Activated CD4-positive, alpha-beta T cell treated with anti-CD3 and anti-CD28 coated beads, Interleukin-2, amount 10 ng/mL, durations not matched to agents 7 days and 5 days (primary cell): Measurements from ENCODE around the gene COL15A1. TPM values are rescaled to one million over a fixed set of nuclear protein-coding genes. Genes with fewer than 3 reads are reported as not detected.

Experiments used
- CTCF ChIA-PET: fragments of 350-600 bp; sonication (Branson Sonifier 250); formaldehyde crosslinking; loops from one replicate; lab custom pipeline; 2021; ENCODE audit warnings: antibody characterized with exemption; lab: Charles Lee
- POLR2A ChIA-PET: fragments of 350-600 bp; sonication (Branson Sonifier 250); formaldehyde crosslinking; loops from one replicate; lab custom pipeline; 2021; ENCODE audit warnings: antibody characterized with exemption; lab: Charles Lee
- DNase-seq: peaks from one replicate; pipeline ENCODE4 v3.0.0-alpha.2; 2020
- H3K27ac Mint-ChIP-seq: one replicate; pipeline ENCODE4 v1.8.0; 2021; ENCODE audit warnings: mild to moderate bottlenecking, moderate library complexity, mixed read lengths
- H3K27me3 Mint-ChIP-seq: one replicate; pipeline ENCODE4 v1.8.0; 2021; ENCODE audit warnings: mixed read lengths
- H3K36me3 Mint-ChIP-seq: one replicate; pipeline ENCODE4 v1.8.0; 2021; ENCODE audit warnings: low read depth, mixed read lengths
- H3K4me1 Mint-ChIP-seq: one replicate; pipeline ENCODE4 v1.8.0; 2021; ENCODE audit warnings: mixed read lengths
- H3K4me3 Mint-ChIP-seq: one replicate; pipeline ENCODE4 v1.8.0; 2021; ENCODE audit warnings: mild to moderate bottlenecking, moderate library complexity, mixed read lengths
- H3K9me3 Mint-ChIP-seq: one replicate; pipeline ENCODE4 v1.8.0; 2021; ENCODE audit warnings: mixed read lengths
- total RNA-seq, 2 experiments: library from RNA; stranded (reverse); gene quantifications; one replicate each; pipeline ENCODE4 v1.2.3, GENCODE V29; 2021

COL15A1 gene
- total RNA-seq, 2 experiments from 2014 or later = 0.07 to 0.12 TPM

DNA sequence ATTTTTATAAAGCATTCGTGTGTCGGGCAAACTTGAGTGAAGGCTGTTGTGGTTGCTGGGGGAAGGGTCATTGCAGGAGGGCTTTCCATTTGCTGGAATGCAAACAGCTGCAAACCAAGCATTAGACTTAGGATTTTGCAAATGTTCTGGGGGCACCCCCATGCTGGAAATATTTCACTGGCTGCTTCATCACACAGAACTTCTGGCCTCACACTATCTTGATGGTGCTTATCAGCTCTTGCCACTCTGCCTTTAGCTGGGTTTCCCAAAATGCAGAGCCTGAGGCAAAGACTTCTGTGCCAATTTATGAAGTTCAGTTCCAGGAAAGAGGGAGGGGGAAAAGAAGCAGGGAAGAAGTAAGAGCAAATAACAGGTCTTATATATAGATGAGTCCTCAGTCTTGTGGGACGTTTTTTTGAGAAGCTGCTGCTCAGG lies 8.6 kb upstream of the COL15A1 start:
- Mint-ChIP-seq H3K4me3 (no peak overlapping the region), H3K36me3 (no peaks in the 10 kb centered on the region), H3K27me3 (peaks cover 38% of the 10 kb centered on the region), H3K4me1 (no peaks in the 10 kb centered on the region), H3K27ac (no peak overlapping the region), H3K9me3 (no peaks in the 10 kb centered on the region)
- CTCF ChIA-PET = no interaction called here
- DNase-seq = no peak
- POLR2A ChIA-PET = interaction anchor here (0.6 to 0.9 kb wide), 2 partner anchors 9 to 977 kb away, joined by 3 read pairs; no protein-coding TSS in a partner anchor

DNA sequence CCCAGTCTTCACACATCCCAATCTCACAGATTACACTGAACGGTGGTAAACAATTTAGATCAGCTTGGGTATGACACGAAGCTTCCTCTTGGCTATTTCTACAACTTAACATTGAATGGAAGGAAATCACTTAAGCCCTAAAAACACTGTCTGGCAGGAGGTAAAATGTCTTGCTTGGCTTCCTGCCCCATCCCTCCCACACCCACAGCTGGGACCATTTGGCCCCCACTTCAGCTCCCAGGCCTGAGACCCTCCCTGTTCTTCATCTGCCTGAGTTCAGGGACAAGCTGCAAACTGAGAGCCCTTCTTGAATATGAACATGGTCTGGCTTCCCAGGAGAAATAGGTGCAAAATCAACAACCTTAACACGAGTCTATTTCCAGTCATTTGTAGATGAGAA lies 3.4 kb upstream of the COL15A1 start:
- Mint-ChIP-seq H3K4me1 (peaks cover 21% of the 10 kb centered on the region), H3K36me3 (no peaks in the 10 kb centered on the region), H3K9me3 (no peaks in the 10 kb centered on the region), H3K4me3 (no peak overlapping the region), H3K27ac (no peak overlapping the region), H3K27me3 (peaks cover 77% of the 10 kb centered on the region)
- POLR2A ChIA-PET = interaction anchor here (0.5 kb wide), 1 partner anchor 920 kb away, joined by 4 read pairs; no protein-coding TSS in a partner anchor
- CTCF ChIA-PET = no interaction called here
- DNase-seq = no peak

DNA sequence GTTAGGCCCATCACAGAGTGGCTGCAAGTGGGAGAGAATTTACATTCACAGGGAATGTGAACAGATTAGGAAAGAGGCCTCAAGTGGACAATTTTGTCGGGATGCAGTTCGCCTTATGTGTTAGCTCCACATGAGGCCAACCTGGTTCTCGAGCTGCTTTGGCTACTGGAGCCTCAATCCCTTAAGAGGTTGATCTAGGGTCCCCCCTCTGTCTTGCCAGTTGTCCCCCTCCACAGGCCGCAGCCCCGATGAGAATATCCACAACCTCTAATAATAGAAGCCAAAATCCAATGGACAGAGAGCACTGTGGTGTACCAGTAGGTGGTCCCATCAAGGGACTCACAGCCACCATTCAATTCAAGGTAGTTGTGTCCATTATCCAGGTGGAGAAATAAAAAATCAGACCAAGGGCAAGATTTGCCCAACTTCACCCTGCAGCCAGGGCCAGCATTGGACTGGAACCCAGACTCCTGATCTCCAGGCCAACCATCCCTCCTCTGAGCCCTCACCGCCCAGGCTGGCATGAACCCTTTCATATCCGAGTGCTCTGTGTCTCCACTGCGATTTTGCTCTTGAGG lies 1.7 kb upstream of the COL15A1 start:
- ChIA-PET CTCF (interaction anchor here (0.8 to 0.9 kb wide), 2 partner anchors 18 to 24 kb away, joined by 3 to 4 read pairs; no protein-coding TSS in a partner anchor), POLR2A (no interaction called here)
- Mint-ChIP-seq H3K4me3 (no peak overlapping the region), H3K27me3 (peaks cover 84% of the 10 kb centered on the region), H3K9me3 (no peaks in the 10 kb centered on the region), H3K4me1 (peaks cover 21% of the 10 kb centered on the region), H3K27ac (no peak overlapping the region), H3K36me3 (no peaks in the 10 kb centered on the region)
- no peak for DNase-seq

- H3K27ac Mint-ChIP-seq = no peak overlapping the region
- peaks cover 21% of the 10 kb centered on the region for H3K4me1 Mint-ChIP-seq
- no peaks in the 10 kb centered on the region for H3K36me3 Mint-ChIP-seq
- H3K27me3 Mint-ChIP-seq = peaks cover 86% of the 10 kb centered on the region
- DNase-seq = no peak
- peak overlapping the region; percentile 12 for H3K4me3 Mint-ChIP-seq
- ChIA-PET POLR2A (no interaction called here), CTCF (interaction anchor here (0.8 to 0.9 kb wide), 2 partner anchors 17 to 23 kb away, joined by 3 to 4 read pairs; no protein-coding TSS in a partner anchor)
- no peaks in the 10 kb centered on the region for H3K9me3 Mint-ChIP-seq
Observed at GRCh38 chr9:98942906-98943681, 613 bp upstream of the COL15A1 start.

GRCh38 chr9:98944057-98944733 lies 488 bp downstream of the COL15A1 start:
- ChIA-PET CTCF (no interaction called here), POLR2A (interaction anchor here (1.1 kb wide), 1 partner anchor 9 kb away, joined by 3 read pairs; no protein-coding TSS in a partner anchor)
- Mint-ChIP-seq H3K27me3 (peaks cover 77% of the 10 kb centered on the region), H3K36me3 (no peaks in the 10 kb centered on the region), H3K27ac (no peak overlapping the region), H3K4me1 (peaks cover 21% of the 10 kb centered on the region), H3K4me3 (peak overlapping the region; percentile 52), H3K9me3 (no peaks in the 10 kb centered on the region)
- DNase-seq = no peak

- Mint-ChIP-seq H3K36me3 (no peaks in the 10 kb centered on the region), H3K27me3 (peaks cover 76% of the 10 kb centered on the region), H3K4me1 (peaks cover 21% of the 10 kb centered on the region), H3K9me3 (no peaks in the 10 kb centered on the region), H3K4me3 (no peak overlapping the region), H3K27ac (no peak overlapping the region)
- ChIA-PET POLR2A (interaction anchor here (1.1 kb wide), 1 partner anchor 9 kb away, joined by 3 read pairs; no protein-coding TSS in a partner anchor), CTCF (no interaction called here)
- no peak for DNase-seq
Observed at GRCh38 chr9:98944734-98945074, 997 bp downstream of the COL15A1 start.

GRCh38 chr9:98949565-98949964 lies 5.9 kb downstream of the COL15A1 start:
- Mint-ChIP-seq H3K27ac (no peak overlapping the region), H3K9me3 (no peaks in the 10 kb centered on the region), H3K4me3 (no peak overlapping the region), H3K36me3 (no peaks in the 10 kb centered on the region), H3K4me1 (peaks cover 3% of the 10 kb centered on the region), H3K27me3 (peaks cover 49% of the 10 kb centered on the region)
- POLR2A ChIA-PET = no interaction called here
- DNase-seq = no peak
- CTCF ChIA-PET = no interaction called here

DNA sequence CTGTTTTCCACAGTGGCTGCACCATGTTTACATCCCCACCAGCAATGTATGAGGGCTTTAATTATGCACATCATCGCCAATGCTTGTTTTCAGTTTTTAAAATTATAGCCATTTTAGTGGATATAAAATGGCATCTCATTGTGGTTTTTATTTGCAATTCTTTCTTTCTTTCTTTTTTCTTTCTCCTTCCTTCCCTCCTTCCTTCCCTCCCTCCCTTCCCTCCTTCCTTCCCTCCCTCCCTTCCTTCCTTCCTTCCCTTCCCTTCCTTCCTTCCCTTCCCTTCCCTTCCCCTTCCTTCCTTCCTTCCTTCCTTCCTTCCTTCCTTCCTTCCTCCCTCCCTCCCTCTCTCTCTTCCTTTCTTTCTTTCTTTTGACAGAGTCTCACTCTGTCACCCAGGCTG lies 6.6 kb downstream of the COL15A1 start:
- no peak overlapping the region for H3K4me3 Mint-ChIP-seq
- CTCF ChIA-PET = no interaction called here
- H3K36me3 Mint-ChIP-seq = no peaks in the 10 kb centered on the region
- POLR2A ChIA-PET = no interaction called here
- no peak for DNase-seq
- no peak overlapping the region for H3K27ac Mint-ChIP-seq
- no peaks in the 10 kb centered on the region for H3K9me3 Mint-ChIP-seq
- H3K4me1 Mint-ChIP-seq = no peaks in the 10 kb centered on the region
- H3K27me3 Mint-ChIP-seq = peaks cover 42% of the 10 kb centered on the region

DNA sequence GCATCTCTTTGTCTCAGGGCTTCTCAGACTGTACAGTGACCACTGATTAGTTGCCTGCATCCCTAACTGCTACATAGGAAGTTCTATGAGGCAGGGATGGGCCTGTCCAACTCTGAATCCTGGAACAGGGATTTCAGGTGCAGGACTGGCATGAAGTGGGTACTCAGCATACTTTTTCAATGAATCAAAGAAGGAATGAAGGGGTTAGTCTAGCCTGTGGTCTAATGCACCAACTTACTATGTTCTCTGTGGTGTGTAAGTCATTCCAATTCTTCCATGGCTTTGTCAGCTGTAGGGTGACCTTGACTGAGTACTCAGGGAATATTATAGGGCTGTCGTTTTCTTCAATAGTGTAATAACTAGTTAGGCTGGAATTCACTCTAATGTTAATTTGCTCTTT lies 8.3 kb downstream of the COL15A1 start:
- H3K4me3 Mint-ChIP-seq = no peak overlapping the region
- peaks cover 26% of the 10 kb centered on the region for H3K27me3 Mint-ChIP-seq
- no peaks in the 10 kb centered on the region for H3K4me1 Mint-ChIP-seq
- ChIA-PET CTCF (no interaction called here), POLR2A (no interaction called here)
- no peaks in the 10 kb centered on the region for H3K36me3 Mint-ChIP-seq
- DNase-seq = no peak
- H3K27ac Mint-ChIP-seq = no peak overlapping the region
- H3K9me3 Mint-ChIP-seq = no peaks in the 10 kb centered on the region

- ChIA-PET CTCF (no interaction called here), POLR2A (no interaction called here)
- Mint-ChIP-seq H3K27me3 (peaks cover 19% of the 10 kb centered on the region), H3K36me3 (no peaks in the 10 kb centered on the region), H3K4me1 (no peaks in the 10 kb centered on the region), H3K27ac (no peak overlapping the region), H3K4me3 (no peak overlapping the region), H3K9me3 (no peaks in the 10 kb centered on the region)
- no peak for DNase-seq
Observed at GRCh38 chr9:98953581-98954243, 10.0 kb downstream of the COL15A1 start.

DNA sequence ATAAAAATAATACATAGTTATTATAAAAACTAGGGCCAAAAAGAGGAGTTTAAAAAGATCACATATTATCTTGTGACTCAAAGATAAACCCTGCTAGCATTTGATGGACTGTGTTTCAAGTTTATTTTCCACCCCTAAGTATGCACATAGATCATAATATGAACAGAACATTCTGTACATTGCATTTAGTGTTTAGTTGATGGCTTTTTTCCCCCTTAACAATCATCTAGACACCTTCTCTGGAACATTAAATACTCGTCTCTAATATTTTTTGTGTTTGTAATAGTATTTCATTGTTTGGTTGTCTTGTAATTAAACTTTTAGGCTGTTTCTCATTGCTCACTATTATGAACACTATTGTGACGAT lies 10.5 kb downstream of the COL15A1 start:
- H3K27me3 Mint-ChIP-seq = peaks cover 19% of the 10 kb centered on the region
- CTCF ChIA-PET = interaction anchor here (0.6 kb wide), 1 partner anchor 22 kb away, joined by 3 read pairs; no protein-coding TSS in a partner anchor
- H3K4me1 Mint-ChIP-seq = no peaks in the 10 kb centered on the region
- no peak for DNase-seq
- H3K36me3 Mint-ChIP-seq = no peaks in the 10 kb centered on the region
- no peaks in the 10 kb centered on the region for H3K9me3 Mint-ChIP-seq
- H3K27ac Mint-ChIP-seq = no peak overlapping the region
- POLR2A ChIA-PET = no interaction called here
- H3K4me3 Mint-ChIP-seq = no peak overlapping the region

DNA sequence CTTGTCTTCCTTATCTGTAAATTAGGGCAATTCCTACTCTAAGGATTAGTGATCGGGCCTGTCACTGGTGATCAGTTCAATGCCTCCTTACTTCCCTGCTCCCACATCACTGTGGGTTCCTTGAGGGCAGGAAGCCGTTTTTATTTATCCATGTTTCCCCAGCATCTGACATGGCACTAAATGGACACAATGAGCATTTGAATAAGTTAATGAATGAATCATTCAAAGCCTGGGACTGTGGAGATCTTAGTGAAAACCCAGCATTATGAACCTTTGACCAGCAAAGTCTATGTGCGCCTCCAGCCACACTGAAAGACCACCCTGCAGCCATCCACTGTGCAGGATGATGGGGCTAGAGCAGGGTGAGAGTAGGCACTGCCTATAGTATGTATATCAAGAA lies 11.6 kb downstream of the COL15A1 start:
- POLR2A ChIA-PET = no interaction called here
- H3K9me3 Mint-ChIP-seq = no peaks in the 10 kb centered on the region
- no peak for DNase-seq
- H3K36me3 Mint-ChIP-seq = no peaks in the 10 kb centered on the region
- H3K4me3 Mint-ChIP-seq = no peak overlapping the region
- CTCF ChIA-PET = interaction anchor here (0.5 to 0.6 kb wide), 2 partner anchors 86 to 1475 kb away, joined by 3 to 4 read pairs; no protein-coding TSS in a partner anchor
- H3K4me1 Mint-ChIP-seq = no peaks in the 10 kb centered on the region
- peaks cover 17% of the 10 kb centered on the region for H3K27me3 Mint-ChIP-seq
- no peak overlapping the region for H3K27ac Mint-ChIP-seq
